Hippocampal formation (tissue), 2 donors: ENCODE data around the gene HIGD2A.
A peak's percentile ranks its signal among the peaks of the same experiment; 100 is the strongest.

Experiments
- DNase-seq, 2 donors: peaks; one replicate each; lab custom pipeline; 2025; lab: John Stamatoyannopoulos, UW

The HIGD2A gene

DNA sequence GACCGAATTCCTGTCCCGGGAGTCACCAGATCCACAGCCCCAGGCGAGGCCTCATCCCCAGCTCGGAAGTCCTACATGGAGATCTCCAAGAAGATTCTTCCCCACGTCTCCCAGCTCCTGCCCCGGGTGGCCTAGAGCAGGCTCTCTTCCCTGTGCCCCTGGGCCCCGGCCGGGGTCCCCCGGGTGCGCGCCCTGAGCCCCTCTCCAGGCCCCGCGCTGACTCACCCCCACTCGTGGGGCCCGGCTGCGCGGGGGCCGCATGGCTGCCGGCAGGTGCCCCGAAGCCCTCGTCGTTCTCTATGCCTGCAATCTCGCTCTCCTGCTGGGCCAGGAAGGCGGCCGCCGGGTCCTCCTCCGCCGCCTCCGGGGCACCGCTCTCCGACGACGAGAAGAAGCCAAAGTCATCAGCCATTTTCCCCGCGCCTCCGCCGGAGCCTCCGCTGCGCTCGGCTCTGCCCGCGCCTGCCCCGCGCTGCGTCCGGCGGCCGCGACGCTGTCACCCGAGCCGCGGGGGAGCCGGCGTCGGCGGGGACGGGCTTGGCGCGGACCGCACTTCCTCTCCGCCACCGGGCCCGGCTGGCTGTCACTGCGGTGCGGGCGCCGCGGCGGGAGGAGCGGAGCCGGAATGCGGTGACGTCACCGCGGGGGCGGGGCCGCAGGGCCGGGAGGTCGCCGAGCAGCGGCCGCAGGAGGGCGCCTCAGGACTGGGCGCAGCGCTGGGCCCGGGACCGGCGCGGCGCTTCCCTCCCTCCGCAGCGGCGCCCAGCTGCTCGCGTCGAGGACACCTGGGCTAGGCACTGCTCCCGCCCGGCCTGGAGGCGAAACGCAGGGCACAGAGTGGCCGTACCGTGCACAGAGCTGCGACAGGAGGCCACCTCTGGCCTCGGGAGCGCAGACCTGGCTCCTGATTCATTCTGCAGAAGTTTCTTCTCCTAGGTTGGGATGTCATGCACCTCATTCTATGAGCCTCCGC, 27.7 kb downstream of the HIGD2A start, which contains the start of gene CLTB:
Gene CLTB, minus strand, starts transcription at position 588 of the 973 bp plus-strand sequence. Its CDS starts 176 bp downstream, at position 412.
- peak; percentile 87 to 90 for DNase-seq

DNA sequence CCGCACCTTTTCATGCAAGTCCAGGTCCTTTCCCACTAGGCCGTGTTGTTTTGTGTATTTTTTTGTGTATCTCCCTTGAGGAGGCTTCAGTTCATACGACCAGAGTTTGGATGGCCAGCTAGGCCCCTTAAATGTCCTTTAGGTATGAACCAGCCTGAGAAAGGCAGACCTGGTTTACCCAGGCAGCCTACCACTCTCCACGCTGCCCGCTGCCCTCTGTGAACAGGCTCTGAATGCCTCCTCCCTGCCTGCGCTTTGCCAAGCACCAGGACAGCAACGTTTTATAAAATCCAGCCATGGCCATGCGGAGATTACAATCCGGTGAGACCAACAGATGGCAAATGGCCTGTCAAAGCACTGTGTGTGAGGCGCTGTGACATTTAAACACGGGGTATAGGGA, 28.4 kb downstream of the HIGD2A start:
- DNase-seq: no peak

DNA sequence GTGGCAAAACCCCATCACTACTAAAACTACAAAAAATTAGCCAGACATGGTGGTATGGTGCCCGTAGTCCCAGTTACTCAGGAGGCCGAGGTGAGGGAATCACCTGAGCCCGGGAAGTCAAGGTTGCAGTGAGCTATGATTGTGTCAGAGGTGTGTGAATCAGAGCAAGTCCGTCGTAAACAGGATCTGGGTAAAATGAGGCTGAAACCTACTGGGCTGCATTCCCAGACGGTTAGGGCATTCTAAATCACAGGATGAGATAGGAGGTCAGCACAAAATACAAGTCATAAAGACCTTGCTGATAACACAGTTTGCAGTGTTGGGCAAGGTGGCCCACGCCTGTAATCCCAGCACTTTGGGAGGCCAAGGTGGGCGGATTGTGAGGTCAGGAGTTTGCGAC, 29.7 kb downstream of the HIGD2A start:
- DNase-seq: no peak

DNA sequence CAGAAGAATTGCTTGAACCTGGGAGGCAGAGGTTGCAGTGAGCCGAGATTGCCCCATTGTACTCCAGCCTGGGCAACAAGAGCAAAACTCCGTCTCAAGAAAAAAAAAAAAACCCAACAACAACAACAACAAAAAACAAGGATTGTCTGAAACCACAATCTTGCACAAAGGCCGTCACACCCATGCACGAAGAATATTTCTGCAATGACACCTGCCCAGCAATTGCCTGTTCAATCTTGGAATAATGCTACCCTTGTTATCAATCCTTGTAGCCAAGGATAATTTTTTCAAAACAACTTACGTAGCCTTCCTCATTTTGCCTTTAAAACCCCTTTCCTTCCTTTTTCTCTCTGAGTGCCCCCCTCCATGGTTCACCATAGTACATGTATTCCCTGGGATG, 31.5 kb downstream of the HIGD2A start:
- DNase-seq: no peak

DNA sequence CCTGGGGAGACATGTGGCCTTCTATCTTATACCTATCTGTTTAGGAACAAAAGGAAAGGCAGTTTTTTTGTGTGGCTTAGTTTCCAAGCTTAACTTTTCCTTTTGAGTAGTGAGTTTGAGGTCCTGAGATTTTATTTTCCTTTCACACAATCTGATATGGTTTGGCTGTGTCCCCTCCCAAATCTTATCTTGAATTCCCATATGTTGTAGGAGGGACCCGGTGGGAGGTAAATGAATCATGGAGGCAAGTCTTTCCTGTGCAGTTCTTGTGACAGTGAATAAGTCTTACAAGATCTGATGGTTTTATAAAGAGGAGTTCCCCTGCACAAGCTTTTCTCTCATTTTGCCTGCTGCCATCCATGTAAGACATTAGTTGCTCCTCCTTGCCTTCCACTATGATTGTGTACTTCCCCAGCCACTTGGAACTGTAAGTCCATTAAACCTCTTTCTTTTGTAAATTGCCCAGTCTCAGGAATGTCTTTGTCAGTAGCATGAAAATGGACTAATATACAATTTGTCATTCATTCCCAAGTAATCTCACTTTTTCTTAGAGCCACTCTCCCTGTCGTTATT, 32.5 kb downstream of the HIGD2A start:
- DNase-seq: no peak

DNA sequence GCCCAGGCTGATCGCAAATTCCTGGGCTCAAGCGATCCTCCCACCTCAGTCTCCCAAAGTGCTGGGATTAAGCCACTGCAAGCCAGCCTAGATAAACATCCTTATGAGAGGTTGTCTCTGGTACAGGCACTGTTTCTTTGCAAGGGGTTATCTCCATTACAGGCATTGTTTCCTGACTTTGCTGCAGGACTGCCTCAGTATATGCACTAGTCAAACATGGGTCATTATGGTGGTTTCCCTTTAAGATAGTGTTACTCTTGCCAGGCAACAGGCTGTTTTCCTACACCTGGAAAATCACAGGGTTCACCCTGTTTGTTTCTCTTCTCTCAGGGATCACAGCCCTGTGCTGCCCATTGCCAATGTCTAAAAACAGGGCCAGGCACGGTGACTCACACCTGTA, 35.6 kb downstream of the HIGD2A start:
- no peak for DNase-seq

DNA sequence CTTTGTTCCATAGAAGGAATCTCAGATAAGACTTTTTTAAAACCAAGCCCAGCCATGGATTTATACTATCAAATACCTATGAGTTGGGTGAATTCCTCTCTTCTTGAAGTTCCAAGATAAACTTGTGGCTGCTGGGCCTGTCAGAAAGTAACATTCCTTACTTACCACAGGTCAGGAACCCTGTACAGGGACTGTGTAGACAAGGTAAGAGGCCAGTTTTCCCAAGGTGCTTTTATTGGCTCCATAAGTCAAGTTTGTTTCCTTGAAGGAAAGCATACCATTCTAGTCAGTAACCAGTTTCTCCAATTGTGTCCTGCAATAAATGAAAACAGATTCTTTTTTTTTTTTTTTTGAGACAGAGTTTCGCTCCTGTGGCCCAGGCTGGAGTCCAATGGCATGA, 36.6 kb downstream of the HIGD2A start:
- no peak for DNase-seq

DNA sequence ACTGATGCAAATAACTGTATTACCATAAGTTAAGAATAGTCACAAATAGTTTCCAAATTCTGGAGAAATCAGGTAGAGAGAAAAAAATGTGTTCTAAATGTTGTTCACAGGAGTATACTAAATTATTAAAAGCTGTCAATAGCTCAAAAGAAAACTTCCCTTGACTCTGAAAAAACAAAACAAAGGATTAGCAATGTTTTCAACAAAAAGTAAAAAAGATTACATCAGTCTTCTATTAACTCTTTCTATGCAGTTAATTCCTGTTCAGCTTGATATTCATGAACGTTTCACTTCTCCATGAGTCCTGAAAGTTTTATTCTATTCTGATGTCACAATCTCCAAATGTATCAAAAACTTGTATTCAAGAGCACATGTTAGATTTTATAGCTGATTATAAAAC, 37.2 kb downstream of the HIGD2A start:
- no peak for DNase-seq

DNA sequence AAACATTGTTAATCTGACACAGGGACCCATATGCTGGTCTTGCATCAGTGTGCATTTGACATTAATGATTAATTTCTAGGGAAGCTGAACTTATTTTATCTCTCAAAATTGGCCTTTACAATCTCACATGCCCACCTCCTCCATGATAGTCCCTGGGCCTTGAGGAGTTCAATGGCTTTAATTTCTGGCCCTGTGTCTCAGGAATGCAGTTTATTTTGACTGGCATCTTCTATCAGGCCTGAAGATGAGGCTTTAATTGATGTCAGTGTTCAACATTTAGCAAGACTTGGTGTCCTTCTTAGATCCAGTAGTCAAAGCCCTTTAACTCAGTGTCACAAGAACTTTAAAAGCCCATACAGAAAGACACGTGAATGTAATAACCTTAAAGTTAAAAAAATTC, 38.3 kb downstream of the HIGD2A start:
- DNase-seq: no peak

DNA sequence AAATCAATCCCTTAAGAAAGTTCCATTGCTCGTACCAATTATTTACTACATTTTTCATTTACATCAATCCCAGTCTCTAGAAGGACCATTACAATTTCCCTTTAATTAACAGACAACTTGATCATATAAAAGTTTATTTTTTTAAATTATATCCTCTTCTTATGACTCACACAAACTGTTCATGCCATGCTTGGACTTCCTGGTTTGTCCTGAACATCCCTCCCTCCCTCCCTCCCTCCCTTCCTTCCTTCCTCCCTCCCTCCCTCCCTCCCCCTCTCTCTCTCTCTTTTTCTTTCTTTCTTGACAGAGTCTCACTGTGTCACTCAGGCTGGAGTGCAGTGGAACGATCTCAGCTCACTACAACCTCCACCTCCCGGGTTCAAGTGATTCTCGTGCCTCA, 39.4 kb downstream of the HIGD2A start:
- no peak for DNase-seq

DNA sequence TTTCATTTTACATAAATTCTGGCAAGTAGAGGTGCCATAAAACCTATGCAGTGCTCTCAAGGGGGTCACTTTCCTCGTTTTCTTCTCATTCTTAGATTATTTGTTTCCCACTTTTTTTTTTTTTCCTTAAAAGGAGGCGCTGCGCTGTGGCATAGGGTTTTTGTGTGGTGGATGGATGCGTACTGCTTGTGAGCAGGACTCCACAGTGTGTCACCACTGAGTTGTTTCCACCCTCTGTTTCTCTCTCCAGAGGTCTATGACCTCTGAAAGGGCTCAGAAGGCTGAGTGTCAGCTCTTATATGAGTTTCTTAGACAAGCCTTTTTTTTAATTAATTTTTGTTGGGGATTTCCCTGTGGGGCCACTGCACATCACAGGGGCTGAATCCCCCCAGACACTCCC, 41.4 kb downstream of the HIGD2A start:
- no peak for DNase-seq

DNA sequence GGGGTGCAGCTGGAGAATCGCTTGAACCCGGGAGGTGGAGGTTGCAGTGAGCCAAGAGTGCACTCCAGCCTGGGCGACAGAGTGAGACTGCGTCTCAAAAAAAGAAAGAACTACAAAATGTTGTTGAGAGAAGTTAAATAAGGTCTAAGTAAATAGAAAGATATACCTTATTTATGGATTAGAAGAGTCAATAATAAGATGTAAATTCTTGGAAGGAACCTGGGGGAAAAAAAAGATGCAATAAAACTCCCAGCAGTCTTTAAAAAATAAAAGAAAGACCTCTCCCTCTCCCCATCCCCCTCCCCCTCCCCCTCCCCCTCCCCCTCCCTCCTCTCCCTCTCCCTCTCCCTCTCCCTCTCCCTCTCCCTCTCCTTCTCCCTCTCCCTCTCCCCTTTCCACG, 44.2 kb downstream of the HIGD2A start:
- no peak for DNase-seq

DNA sequence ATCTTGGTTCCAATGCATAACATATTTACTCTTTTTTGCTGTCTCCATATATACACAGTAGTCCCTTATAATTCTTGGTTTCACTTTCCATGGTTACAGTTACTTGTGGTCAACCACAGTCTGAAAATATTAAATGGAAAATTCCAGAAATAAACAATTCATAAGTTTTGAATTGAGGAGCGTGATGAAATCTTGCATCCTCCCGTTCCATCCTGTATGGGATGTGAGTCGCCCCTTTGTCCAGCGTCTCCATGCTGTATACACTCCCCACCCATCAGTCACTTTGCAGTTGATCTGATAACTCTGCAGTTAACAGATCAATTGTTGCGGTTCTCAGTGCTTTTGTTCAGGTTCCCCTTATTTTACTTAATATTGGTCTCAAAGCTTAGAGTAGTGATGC, 48.1 kb downstream of the HIGD2A start:
- no peak for DNase-seq

DNA sequence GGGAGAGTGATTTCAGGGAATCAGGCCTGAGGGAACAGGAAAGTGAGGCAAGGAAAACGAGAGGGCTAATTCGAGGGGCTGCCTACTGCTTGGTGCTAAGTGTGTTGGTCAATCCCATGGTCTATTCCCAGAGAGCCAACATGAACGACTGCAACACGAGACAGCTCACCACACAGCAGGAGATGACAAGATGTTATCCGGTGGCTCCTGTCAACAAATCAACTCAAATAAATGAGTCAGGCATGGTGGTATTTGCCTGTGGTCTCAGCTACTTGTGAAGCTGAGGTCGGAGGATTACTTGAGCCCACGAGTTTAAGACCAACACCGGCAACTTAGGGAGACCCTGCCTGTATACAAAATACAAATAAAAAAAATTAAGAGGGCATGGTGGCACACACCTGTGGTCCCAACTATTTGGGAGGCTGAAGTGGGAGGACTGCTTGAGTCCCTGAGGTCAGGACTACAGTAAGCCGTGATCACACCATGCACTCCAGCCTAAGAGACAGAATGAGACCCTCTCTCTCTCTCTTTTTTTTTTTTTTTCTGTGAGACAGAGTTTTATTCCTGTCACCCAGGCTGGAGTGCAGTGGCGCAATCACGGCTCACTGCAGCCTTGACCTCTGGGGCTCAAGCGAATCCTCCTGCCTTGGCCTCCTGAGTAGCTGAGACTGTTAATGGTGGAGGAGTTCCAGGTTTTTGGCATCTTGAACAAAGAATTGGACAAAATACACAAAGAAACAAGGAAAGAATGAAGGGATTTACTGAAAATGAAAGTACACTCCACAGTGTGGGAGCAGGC, 50.6 kb downstream of the HIGD2A start:
- no peak for DNase-seq
